ENCODE data around the gene CDHR2.

- TF ChIP-seq CTCF (IDR thresholded peaks at IDR 0.05 in 4 of 5, conservative IDR thresholded peaks at IDR 0.05 in 1 of 5): no peak
- TF ChIP-seq POLR2A (IDR thresholded peaks at IDR 0.05): no peak
Measured at GRCh38 chr5:176531902-176532493, 17.1 kb upstream of the CDHR2 start.

All from gastrocnemius medialis (tissue), 4 donors.